ENCODE data around the gene ZNF92.
"Not testable (repeated sequence)": the region's sequence is repeated elsewhere in the genome, so short reads cannot be mapped to it uniquely, and the experiment has no call there.

Gene ZNF92

GRCh38 chr7:65429642-65430343, 56.1 kb downstream of the ZNF92 start:
- DNase-seq: no peak

DNA sequence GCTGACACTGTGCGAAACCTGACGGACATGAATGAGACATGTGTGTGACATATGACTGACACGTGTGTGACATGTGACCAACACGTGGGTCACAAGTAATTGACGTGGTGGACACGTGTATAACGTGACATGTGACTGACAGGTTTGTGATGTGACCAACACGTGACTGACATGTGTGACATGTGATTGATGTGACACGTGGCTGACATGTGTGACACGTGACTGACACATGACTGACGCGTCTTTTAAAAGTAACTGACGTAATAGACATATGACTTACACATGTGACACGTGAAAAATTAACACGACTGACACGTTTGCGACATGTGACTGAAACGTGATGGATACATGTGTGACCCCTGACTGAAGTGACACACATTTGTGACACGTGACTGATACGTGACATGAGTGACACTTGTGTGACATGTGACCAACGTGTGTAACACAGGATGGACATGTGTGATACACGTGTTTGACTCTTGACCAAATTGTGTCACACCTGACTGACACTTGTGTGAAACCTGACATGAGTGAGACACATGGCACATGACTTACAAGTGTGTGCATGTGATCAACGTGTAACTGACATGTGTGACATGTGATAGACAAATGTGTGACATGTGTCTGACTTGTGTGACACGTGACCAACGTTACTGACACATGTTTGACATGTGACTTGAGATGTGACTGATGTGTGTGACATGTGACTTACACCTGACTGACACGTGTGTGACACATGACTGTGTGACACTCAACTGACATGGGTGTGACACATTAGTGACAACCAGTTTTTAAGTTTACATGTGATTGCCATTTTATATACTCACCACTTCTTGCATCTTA, 56.9 kb downstream of the ZNF92 start:
- DNase-seq: no peak

DNA sequence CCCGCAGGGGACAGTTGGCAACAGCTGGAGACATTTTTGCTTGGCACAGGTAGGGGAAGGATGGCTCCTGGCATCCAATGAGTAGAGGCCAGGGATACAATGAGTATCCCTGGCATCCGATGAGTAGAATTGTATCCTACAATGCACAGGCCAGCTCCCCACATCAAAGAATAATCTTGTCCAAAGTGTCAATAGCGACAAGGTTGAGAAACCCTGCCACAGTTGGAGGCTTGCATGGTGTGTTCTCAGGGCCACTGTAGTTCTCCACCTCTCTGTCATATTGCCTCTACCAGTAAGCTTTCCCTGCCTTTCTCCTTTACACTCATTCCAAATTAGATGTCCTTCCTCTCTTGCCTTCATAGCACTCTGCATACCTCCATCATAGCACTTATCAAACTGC, 60.7 kb downstream of the ZNF92 start:
- no peak for DNase-seq

DNA sequence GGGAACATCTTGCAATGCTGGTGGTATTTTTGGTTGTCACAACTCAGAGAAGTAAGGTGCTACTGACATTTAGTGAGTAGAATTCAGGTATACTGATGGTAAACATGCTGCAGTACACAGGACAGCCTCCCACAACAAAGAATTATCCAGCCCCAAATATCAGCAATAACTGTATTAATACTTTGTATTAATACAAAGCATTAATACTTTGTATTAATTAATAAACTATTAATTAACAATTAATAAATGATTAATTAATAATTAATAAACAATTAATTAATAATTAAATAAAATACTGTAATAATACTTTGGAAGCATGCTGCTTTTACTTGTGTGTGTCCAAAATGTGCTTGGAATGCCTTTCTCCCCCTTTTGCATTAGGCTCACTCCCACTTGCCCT, 62.5 kb downstream of the ZNF92 start:
- DNase-seq: no peak

- no peak for DNase-seq
Measured at GRCh38 chr7:65438598-65438997, 64.9 kb downstream of the ZNF92 start.

DNA sequence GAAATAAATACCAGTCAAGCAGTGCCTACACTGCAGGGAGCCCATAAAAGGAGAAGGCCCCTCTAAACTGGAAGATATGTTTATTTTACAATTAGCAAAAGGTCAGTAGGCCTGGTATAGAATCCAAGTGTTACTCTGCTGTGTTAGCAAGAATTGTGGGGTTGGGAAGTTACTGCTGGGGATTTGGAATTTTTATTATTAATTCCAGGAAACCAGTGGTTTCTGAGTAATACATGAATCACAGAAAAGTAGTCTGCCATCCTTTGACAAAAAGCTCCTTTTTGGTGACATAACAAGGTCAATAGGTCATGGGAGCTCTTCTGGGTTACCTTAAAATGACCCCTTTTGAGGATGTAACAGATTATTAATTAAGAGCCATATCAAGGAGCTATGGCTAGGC, 67.4 kb downstream of the ZNF92 start:
- DNase-seq: no peak

DNA sequence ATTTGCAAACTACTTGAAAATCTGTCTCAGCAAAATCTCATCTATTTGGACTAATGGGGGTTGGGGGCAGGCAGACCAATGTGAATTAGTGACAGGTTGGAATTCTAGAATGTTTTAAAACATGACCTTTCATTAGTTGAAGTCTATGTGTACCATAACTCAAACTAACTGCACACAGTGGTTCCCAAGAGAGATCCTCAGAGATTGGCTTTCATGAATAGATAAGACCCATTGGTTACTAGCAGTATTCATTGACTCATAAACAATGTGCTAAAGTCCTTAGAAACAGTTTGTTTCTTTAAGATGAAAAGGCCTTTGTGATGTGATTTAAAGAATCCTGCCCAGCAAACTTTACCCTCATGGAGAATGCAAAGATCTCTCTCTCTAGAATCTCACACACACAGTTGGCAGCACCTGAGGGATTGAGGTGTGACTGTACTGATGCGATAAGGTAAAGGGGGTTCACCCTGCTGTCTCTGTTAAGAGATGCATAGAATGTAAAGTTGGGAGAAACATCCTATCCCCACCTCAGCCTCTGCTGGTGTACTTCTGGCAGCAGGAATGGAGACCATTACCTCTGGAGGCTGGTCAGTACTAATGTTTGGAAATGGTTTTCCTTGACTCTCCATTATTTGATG, 70.7 kb downstream of the ZNF92 start:
- no peak for DNase-seq

DNA sequence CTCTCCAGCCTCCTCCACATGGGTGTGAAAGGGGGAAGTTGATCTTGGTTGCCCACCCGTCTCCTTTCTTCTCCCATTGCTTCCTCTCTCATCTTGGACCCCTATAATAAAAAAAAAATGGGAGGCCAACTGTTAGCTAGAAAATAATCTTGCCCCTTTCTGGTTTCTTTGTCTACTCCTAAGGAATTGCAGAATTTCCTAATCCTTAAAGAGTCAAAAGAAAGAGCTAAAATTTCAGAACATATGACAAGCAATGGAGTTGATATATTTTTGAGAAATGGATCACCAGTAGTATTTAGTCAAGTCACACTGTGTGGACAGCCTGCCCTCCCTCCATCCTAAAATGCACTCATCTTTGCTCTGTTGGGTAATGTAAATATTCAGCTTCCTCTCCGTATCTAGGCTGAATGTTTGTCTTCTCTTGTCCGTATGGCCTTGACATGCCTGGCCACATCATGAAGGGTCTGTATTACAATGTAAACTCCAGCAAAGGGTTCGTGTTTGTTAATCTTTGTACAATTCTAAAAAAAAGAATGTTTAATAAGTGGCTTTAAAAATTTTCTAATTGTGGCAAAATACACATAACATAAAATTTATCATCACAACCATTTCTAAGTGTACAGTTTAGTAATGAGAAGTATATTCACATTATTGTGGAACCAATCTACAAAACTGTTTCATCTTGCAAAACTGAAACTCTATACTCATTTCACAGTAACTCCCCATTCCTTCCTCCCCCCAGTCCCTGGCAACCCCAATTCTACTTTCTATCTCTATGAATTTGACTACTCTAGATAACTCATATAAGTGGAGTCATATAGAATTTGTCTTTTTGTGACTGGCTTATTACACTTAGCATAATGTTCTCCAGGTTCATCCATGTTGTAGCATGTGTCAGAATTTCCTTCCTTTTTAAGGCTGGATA, 71.5 kb downstream of the ZNF92 start:
- DNase-seq: no peak

- DNase-seq: not testable (repeated sequence)
Measured at GRCh38 chr7:65447041-65447440, 73.4 kb downstream of the ZNF92 start.

DNA sequence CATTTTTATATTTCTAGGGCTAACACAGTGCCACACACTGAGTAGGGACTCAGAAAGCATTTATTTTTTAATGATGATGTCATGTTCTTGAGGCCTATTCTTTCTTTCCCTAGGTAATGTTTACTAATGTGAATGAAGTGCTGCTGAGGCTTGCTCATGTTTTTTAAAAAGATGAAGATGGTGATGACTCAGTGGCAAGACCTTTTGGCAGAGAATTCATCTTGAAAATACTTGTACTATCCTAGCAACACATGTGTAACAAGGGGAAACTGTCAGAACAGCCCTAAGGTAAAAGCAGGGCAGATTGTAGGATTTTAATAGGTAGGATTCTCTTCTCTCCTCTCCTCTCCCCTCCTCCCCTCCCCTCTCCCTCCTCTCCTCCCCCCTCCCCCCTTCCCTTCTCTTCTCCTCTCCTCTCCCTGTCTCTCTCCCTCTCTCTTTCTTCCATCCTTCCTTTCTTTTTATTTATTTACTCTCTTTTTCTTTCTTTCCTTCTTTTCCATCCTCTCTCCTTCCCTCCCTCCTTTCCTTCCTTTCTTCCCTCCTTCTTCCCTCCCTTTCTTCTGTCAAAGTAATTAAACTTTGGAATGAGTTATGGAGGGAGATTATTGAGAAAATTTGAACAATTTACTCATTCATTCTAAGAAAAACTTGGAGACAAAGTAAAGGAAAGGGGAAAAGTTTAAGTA, 75.3 kb downstream of the ZNF92 start:
- no peak for DNase-seq

DNA sequence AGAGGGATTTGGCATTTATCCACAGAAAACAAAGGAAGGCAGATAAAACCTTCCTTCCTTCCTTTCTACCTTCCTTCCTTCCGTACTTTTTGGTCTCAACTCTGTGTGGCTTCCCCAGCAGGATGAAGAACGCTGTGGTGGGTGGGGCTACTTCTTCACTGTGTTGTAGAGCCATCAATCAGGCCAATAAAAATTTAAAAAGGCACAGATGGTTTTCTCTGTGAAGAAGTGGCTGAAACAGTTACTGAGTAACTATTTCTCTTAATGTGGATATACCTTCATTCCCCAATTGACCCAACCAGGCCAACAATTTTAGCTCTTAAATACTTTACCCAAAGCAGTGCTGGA, 75.8 kb downstream of the ZNF92 start:
- no peak for DNase-seq
